GM12878 (cell line): ENCODE measurements around the gene GPSM3. TPM values are rescaled to one million over a fixed set of nuclear protein-coding genes. Genes with fewer than 3 reads are reported as not detected.

Experiments
- ATAC-seq: fragments of 200-7000 bp; cut with Tn5 transposase; 3 replicates; pipeline ENCODE4 v1.9.1; 2020; ENCODE audit warnings: mild to moderate bottlenecking, moderate library complexity
- BruUV-seq: library from RNA; stranded (reverse); fragments of 400-500 nt; replicated peaks from 2 replicates; lab custom pipeline; 2021; lab: Mats Ljungman, UMichigan
- CTCF ChIA-PET: fragments of 300-600 bp; sonication (Branson Sonifier 250); formaldehyde crosslinking; extraction: SDS; loops from one replicate; lab custom pipeline; 2021; ENCODE audit warnings: inconsistent platforms; lab: Yijun Ruan, JAX
- POLR2A ChIA-PET: fragments of 350-600 bp; formaldehyde crosslinking; extraction: SDS; loops from one replicate; lab custom pipeline; 2021; ENCODE audit warnings: inconsistent platforms; lab: Charles Lee
- RAD21 ChIA-PET: fragments of 300-600 bp; sonication (Branson Sonifier 250); formaldehyde crosslinking; loops from one replicate; lab custom pipeline; 2023; ENCODE audit warnings: antibody characterized with exemption; ENCODE audit not compliant: unreplicated experiment; lab: Charles Lee
- SMC1A ChIA-PET: fragments of 300-600 bp; sonication (Branson Sonifier 250); formaldehyde crosslinking; loops from one replicate; lab custom pipeline; 2023; ENCODE audit not compliant: unreplicated experiment, uncharacterized antibody; lab: Charles Lee
- DNase-seq: peaks from one replicate; pipeline ENCODE4 v3.0.0-alpha.2; 2011; ENCODE audit warnings: low read depth, low spot score
- FAIRE-seq: peaks from 3 replicates; lab custom pipeline; 2011; peaks lifted over from hg19 to GRCh38; lab: Jason Lieb, UNC
- H2AFZ ChIP-seq: 2 replicates; pipeline ENCODE4 v1.6.0; 2011; ENCODE audit warnings: low read depth, low read length, control low read depth; ENCODE audit not compliant: control insufficient read depth
- H3K27ac ChIP-seq: 2 replicates; pipeline ENCODE4 v1.5.1; 2011; ENCODE audit warnings: control low read depth; ENCODE audit not compliant: control insufficient read depth, insufficient read depth
- H3K27me3 ChIP-seq, 2 experiments: replicated peaks in 1 of 2; 2 replicates each; pipeline versions ENCODE4 v1.6.0 to v1.6.1; 2011; ENCODE audit warnings: low read length in 1 of 2; ENCODE audit not compliant: control insufficient read depth in 2 of 2, insufficient read depth in 2 of 2
- H3K36me3 ChIP-seq, 2 experiments: 2 replicates each; pipeline ENCODE4 v1.5.1; 2011; ENCODE audit warnings: low read length in 1 of 2; ENCODE audit not compliant: control insufficient read depth in 2 of 2, insufficient read depth in 2 of 2
- H3K4me1 ChIP-seq: 2 replicates; pipeline ENCODE4 v1.6.1; 2011; ENCODE audit warnings: mild to moderate bottlenecking, low read length, moderate library complexity, mixed read lengths; ENCODE audit not compliant: control insufficient read depth, insufficient read depth
- H3K4me2 ChIP-seq: 2 replicates; pipeline ENCODE4 v1.6.0; 2011; ENCODE audit warnings: control low read depth; ENCODE audit not compliant: control insufficient read depth, insufficient read depth
- H3K4me3 ChIP-seq: fragments of 200-600 bp; sonication (generic); 2 replicates; pipeline ENCODE4 v1.5.1; 2016
- H3K79me2 ChIP-seq: 2 replicates; pipeline ENCODE4 v1.6.0; 2011; ENCODE audit warnings: low read length; ENCODE audit not compliant: control insufficient read depth, insufficient read depth
- H3K9ac ChIP-seq: 2 replicates; pipeline ENCODE4 v1.8.0; 2011; ENCODE audit warnings: low read length, control low read depth, mixed read lengths; ENCODE audit not compliant: control insufficient read depth, insufficient read depth
- H3K9me3 ChIP-seq: replicated peaks from 3 replicates; pipeline ENCODE4 v1.5.1; 2011; ENCODE audit warnings: mild to moderate bottlenecking, low read length; ENCODE audit not compliant: control insufficient read depth, insufficient read depth
- H4K20me1 ChIP-seq: 2 replicates; pipeline ENCODE4 v1.6.0; 2011; ENCODE audit not compliant: control insufficient read depth, insufficient read depth
- HDGF ChIP-seq: fragments of 450-650 bp; IDR thresholded peaks from 2 replicates; pipeline ENCODE4 v1.6.1; 2016; ENCODE audit warnings: antibody characterized with exemption
- RB1 ChIP-seq: fragments of 450-650 bp; formaldehyde crosslinking; IDR thresholded peaks from 2 replicates; pipeline ENCODE4 v1.6.1; 2017; ENCODE audit warnings: mild to moderate bottlenecking, borderline replicate concordance
- SMC3 ChIP-seq: IDR thresholded peaks from 2 replicates; pipeline ENCODE4 v1.6.1; 2011; ENCODE audit warnings: low read length, improper control_type of control experiment, borderline replicate concordance
- TARDBP ChIP-seq: IDR thresholded peaks from 2 replicates; pipeline ENCODE4 v1.6.1; 2016; ENCODE audit warnings: borderline replicate concordance
- TCF3 ChIP-seq: IDR thresholded peaks from 2 replicates; pipeline ENCODE4 v1.6.1; 2012; ENCODE audit warnings: low read depth, mild to moderate bottlenecking, low read length, borderline replicate concordance; ENCODE audit not compliant: insufficient read depth
- ZNF217 ChIP-seq: fragments of 450-650 bp; IDR thresholded peaks from 2 replicates; pipeline ENCODE4 v1.6.1; 2017; ENCODE audit warnings: antibody characterized with exemption, mild to moderate bottlenecking
- ZNF24 ChIP-seq: fragments of 450-650 bp; IDR thresholded peaks from 2 replicates; pipeline ENCODE4 v1.6.1; 2017; ENCODE audit warnings: antibody characterized with exemption, mild to moderate bottlenecking
- WGBS: methylation state at CpG from one replicate; pipeline ENCODE4 v1.1.6; 2016; ENCODE audit warnings: low lambda C conversion rate; ENCODE audit not compliant: insufficient replicate concordance, insufficient coverage; ENCODE audit errors: missing lambda C conversion rate; 5-methylcytosine and 5-hydroxymethylcytosine counted together
- in situ Hi-C: fragments of 300-500 bp; cut with MboI; formaldehyde crosslinking; loops from 9 replicates; pipeline ENCODE4 v1.14.3; 2018; ENCODE audit warnings: mixed read lengths
- intact Hi-C: fragments of 100-400 bp; cut with micrococcal nuclease; formaldehyde crosslinking; loops from one replicate; pipeline ENCODE4 v1.14.2; 2022; ENCODE audit not compliant: unreplicated experiment
- polyA plus RNA-seq, 11 experiments: library from polyadenylated mRNA; depleted of rRNA in 4 of 11; unstranded in 6 of 11; stranded (reverse) in 5 of 11; fragments of >200 nt; fragmentation: Nextera tagmentation in 4 of 11; fragmentation: Illumina TruSeq in 1 of 11; extraction: Ambion mirVana in 4 of 11; extraction: Trizol in 1 of 11; gene quantifications; 1 replicate in 1 of 11; 2 replicates in 10 of 11; pipeline versions ENCODE4 v1.2.1 to v1.2.3, GENCODE V29; 2011 to 2016; ENCODE audit warnings: inconsistent platforms in 2 of 11, missing spikeins in 2 of 11, low read depth in 1 of 11
- total RNA-seq, 4 experiments: library from RNA; depleted of rRNA in 3 of 4; stranded (reverse); fragments of >200 nt in 3 of 4; fragmentation: Illumina TruSeq in 1 of 4; extraction: Trizol in 1 of 4; gene quantifications; 2 replicates each; pipeline versions ENCODE4 v1.2.1 to v1.2.3, GENCODE V29; 2013 to 2021
- TF ChIP-seq, protein P1 (sequence below): IDR thresholded peaks from 2 replicates; pipeline ENCODE4 v1.6.1; 2012; ENCODE audit warnings: low read depth, low read length, improper control_type of control experiment
- TF ChIP-seq, protein P2 (sequence below): IDR thresholded peaks from 2 replicates; pipeline ENCODE4 v1.6.1; 2012; ENCODE audit warnings: low read length, inconsistent platforms
- TF ChIP-seq, protein P3 (sequence below): fragments of 450-650 bp; conservative IDR thresholded peaks from 2 replicates; pipeline ENCODE4 v1.6.1; 2017; ENCODE audit warnings: mild to moderate bottlenecking, moderate library complexity
- TF ChIP-seq, protein P4 (sequence below): IDR thresholded peaks from 2 replicates; pipeline ENCODE4 v1.6.1; 2011; ENCODE audit warnings: mild to moderate bottlenecking, low read depth, low read length, moderate library complexity; ENCODE audit not compliant: insufficient replicate concordance
- TF ChIP-seq, protein P5 (sequence below): IDR thresholded peaks from 2 replicates; pipeline ENCODE4 v1.6.1; 2011; ENCODE audit warnings: low read depth, mild to moderate bottlenecking, low read length, moderate library complexity, borderline replicate concordance; ENCODE audit errors: extremely low read depth

The GPSM3 gene
- total and polyA plus RNA-seq, 10 of the 15 experiments (the other 5 are each of a cell fraction or from before 2014, with no cell fraction given), result 22.0 to 137 (median 113) TPM

DNA sequence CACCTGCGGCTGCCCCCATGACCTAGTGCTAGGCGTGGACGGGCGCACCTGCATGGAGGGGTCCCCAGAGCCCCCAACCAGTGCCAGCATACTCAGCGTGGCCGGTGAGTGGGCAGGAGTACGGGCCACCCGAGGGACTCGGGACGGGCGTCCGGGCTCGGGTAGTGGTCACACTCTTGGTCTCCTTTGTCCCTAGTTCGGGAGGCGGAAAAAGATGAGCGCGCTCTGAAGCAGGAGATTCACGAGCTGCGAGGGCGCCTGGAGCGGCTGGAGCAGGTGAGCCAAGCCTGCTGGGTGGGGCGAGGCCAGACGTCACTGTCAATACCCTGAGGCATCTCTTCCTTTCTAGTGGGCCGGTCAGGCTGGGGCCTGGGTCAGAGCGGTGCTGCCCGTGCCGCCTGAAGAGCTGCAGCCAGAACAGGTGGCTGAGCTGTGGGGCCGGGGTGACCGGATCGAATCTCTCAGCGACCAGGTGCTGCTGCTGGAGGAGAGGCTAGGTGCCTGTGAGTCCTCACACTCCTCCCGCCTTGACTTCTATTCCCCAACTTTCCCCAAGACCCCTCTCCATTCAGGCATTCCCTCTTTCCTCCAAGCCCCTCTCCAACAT, 25.2 kb downstream of the GPSM3 start:
- Histone ChIP-seq H3K36me3 (peaks cover 0 to 3% of the 10 kb centered on the region in 2 experiments; a peak in 1 of 4 replicates), H2AFZ (no peak overlapping the region), H3K27ac (no peak overlapping the region), H3K4me2 (no peak overlapping the region), H3K79me2 (no peaks in the 10 kb centered on the region), H3K27me3 (no peaks in the 10 kb centered on the region), H4K20me1 (no peaks in the 10 kb centered on the region; the same call in 1 of the 2 replicates), H3K9me3 (no peaks in the 10 kb centered on the region), H3K9ac (no peak overlapping the region), H3K4me3 (no peak overlapping the region), H3K4me1 (no peaks in the 10 kb centered on the region)
- ChIA-PET RAD21 (no interaction called here), SMC1A (no interaction called here), POLR2A (no interaction called here), CTCF (no interaction called here)
- in situ Hi-C loops (no loop called here), intact Hi-C loops (no loop called here)
- no peak for FAIRE-seq
- no TSS peak for BruUV-seq
- 96% methylated on average over 29 of the region's 32 CpGs for WGBS
- DNase-seq, result no peak
- TF ChIP-seq TARDBP, result no peak
- TF ChIP-seq, protein P1, sequence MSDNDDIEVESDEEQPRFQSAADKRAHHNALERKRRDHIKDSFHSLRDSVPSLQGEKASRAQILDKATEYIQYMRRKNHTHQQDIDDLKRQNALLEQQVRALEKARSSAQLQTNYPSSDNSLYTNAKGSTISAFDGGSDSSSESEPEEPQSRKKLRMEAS, result no peak
- TF ChIP-seq ZNF24, result no peak
- TF ChIP-seq, protein P2, sequence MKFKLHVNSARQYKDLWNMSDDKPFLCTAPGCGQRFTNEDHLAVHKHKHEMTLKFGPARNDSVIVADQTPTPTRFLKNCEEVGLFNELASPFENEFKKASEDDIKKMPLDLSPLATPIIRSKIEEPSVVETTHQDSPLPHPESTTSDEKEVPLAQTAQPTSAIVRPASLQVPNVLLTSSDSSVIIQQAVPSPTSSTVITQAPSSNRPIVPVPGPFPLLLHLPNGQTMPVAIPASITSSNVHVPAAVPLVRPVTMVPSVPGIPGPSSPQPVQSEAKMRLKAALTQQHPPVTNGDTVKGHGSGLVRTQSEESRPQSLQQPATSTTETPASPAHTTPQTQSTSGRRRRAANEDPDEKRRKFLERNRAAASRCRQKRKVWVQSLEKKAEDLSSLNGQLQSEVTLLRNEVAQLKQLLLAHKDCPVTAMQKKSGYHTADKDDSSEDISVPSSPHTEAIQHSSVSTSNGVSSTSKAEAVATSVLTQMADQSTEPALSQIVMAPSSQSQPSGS, result no peak
- no peak for TF ChIP-seq SMC3
- no peak for TF ChIP-seq ZNF217
- no peak for TF ChIP-seq RB1
- no peak for TF ChIP-seq TCF3
- TF ChIP-seq, protein P3, sequence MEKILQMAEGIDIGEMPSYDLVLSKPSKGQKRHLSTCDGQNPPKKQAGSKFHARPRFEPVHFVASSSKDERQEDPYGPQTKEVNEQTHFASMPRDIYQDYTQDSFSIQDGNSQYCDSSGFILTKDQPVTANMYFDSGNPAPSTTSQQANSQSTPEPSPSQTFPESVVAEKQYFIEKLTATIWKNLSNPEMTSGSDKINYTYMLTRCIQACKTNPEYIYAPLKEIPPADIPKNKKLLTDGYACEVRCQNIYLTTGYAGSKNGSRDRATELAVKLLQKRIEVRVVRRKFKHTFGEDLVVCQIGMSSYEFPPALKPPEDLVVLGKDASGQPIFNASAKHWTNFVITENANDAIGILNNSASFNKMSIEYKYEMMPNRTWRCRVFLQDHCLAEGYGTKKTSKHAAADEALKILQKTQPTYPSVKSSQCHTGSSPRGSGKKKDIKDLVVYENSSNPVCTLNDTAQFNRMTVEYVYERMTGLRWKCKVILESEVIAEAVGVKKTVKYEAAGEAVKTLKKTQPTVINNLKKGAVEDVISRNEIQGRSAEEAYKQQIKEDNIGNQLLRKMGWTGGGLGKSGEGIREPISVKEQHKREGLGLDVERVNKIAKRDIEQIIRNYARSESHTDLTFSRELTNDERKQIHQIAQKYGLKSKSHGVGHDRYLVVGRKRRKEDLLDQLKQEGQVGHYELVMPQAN, result no peak
- TF ChIP-seq, protein P4, sequence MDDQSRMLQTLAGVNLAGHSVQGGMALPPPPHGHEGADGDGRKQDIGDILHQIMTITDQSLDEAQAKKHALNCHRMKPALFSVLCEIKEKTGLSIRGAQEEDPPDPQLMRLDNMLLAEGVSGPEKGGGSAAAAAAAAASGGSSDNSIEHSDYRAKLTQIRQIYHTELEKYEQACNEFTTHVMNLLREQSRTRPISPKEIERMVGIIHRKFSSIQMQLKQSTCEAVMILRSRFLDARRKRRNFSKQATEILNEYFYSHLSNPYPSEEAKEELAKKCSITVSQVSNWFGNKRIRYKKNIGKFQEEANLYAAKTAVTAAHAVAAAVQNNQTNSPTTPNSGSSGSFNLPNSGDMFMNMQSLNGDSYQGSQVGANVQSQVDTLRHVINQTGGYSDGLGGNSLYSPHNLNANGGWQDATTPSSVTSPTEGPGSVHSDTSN, result no peak
- TF ChIP-seq, protein P5, sequence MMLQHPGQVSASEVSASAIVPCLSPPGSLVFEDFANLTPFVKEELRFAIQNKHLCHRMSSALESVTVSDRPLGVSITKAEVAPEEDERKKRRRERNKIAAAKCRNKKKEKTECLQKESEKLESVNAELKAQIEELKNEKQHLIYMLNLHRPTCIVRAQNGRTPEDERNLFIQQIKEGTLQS, result no peak
- TF ChIP-seq HDGF, result no peak
- ATAC-seq, result no peak
